HepG2 (cell line): Measurements from ENCODE around the gene AHCYL1. TPM values are rescaled to one million over a fixed set of nuclear protein-coding genes. Genes with fewer than 3 reads are reported as not detected.

Experiments
- AHR ChIP-seq: IDR thresholded peaks from 2 replicates; pipeline ENCODE4 v1.6.1; 2018; ENCODE audit warnings: missing genetic modification reagents, missing compliant biosample characterization
- ASH2L ChIP-seq: fragments of 300-600, 200-600 bp; sonication (generic); IDR thresholded peaks from 2 replicates; pipeline ENCODE4 v1.7.0; 2017; ENCODE audit warnings: low read depth, mild to moderate bottlenecking, moderate library complexity, mixed read lengths, low read length; ENCODE audit not compliant: insufficient read length
- HDAC2 ChIP-seq: sonication (generic); formaldehyde crosslinking; IDR thresholded peaks from 2 replicates; pipeline ENCODE4 v1.4.0; 2020; ENCODE audit warnings: missing genetic modification reagents
- HES4 ChIP-seq: sonication (generic); formaldehyde crosslinking; IDR thresholded peaks from 2 replicates; pipeline ENCODE4 v1.9.0; 2021; ENCODE audit warnings: mild to moderate bottlenecking, missing genetic modification reagents, borderline replicate concordance
- POGZ ChIP-seq: sonication (generic); formaldehyde crosslinking; IDR thresholded peaks from 2 replicates; pipeline ENCODE4 v1.4.0; 2020; ENCODE audit warnings: mild to moderate bottlenecking, missing genetic modification reagents
- RBFOX2 ChIP-seq: fragments of 200-400 bp; formaldehyde crosslinking; IDR thresholded peaks from 2 replicates; pipeline ENCODE4 v1.6.1; 2017; ENCODE audit warnings: low read depth, mild to moderate bottlenecking, low read length
- SATB2 ChIP-seq: sonication (generic); formaldehyde crosslinking; IDR thresholded peaks from 2 replicates; pipeline ENCODE4 v1.5.0; 2020; ENCODE audit warnings: missing genetic modification reagents
- SMC3 ChIP-seq: IDR thresholded peaks from 2 replicates; pipeline ENCODE4 v1.6.1; 2011; ENCODE audit warnings: low read length, improper control_type of control experiment
- THAP11 ChIP-seq: IDR thresholded peaks from 2 replicates; pipeline ENCODE4 v1.6.1; 2016; ENCODE audit warnings: missing biosample characterization, missing genetic modification reagents
- ZBTB20 ChIP-seq: sonication (generic); formaldehyde crosslinking; IDR thresholded peaks from 2 replicates; pipeline ENCODE4 v1.8.1; 2023; ENCODE audit warnings: missing genetic modification reagents, low read depth, mild to moderate bottlenecking, borderline replicate concordance
- ZNF264 ChIP-seq: sonication (generic); formaldehyde crosslinking; IDR thresholded peaks from 2 replicates; pipeline ENCODE4 v1.4.0; 2020; ENCODE audit warnings: missing genetic modification reagents
- ZNF326 ChIP-seq: sonication (generic); formaldehyde crosslinking; IDR thresholded peaks from 2 replicates; pipeline ENCODE4 v1.4.0; 2020; ENCODE audit warnings: missing genetic modification reagents, borderline replicate concordance
- ZNF367 ChIP-seq: sonication (generic); formaldehyde crosslinking; IDR thresholded peaks from 2 replicates; pipeline ENCODE4 v1.4.0; 2020; ENCODE audit warnings: missing genetic modification reagents, borderline replicate concordance
- ZNF430 ChIP-seq: sonication (generic); formaldehyde crosslinking; IDR thresholded peaks from 2 replicates; pipeline ENCODE4 v1.9.0; 2021; ENCODE audit warnings: mild to moderate bottlenecking, missing genetic modification reagents
- ZNF468 ChIP-seq: sonication (generic); formaldehyde crosslinking; IDR thresholded peaks from 2 replicates; pipeline ENCODE4 v1.8.0; 2022; ENCODE audit warnings: mild to moderate bottlenecking, moderate library complexity, missing genetic modification reagents
- ZNF530 ChIP-seq: sonication (generic); formaldehyde crosslinking; IDR thresholded peaks from 2 replicates; pipeline ENCODE4 v1.5.0; 2020; ENCODE audit warnings: low read depth, mild to moderate bottlenecking, missing genetic modification reagents
- ZNF607 ChIP-seq: sonication (generic); formaldehyde crosslinking; IDR thresholded peaks from 2 replicates; pipeline ENCODE4 v1.5.1; 2020; ENCODE audit warnings: missing genetic modification reagents, mild to moderate bottlenecking, borderline replicate concordance
- ZNF619 ChIP-seq: sonication (generic); formaldehyde crosslinking; IDR thresholded peaks from 2 replicates; pipeline ENCODE4 v1.4.0; 2020; ENCODE audit warnings: mild to moderate bottlenecking, missing genetic modification reagents
- ZNF629 ChIP-seq: sonication (generic); formaldehyde crosslinking; conservative IDR thresholded peaks from 2 replicates; pipeline ENCODE4 v1.5.0; 2020; ENCODE audit warnings: missing genetic modification reagents
- ZSCAN30 ChIP-seq: sonication (generic); formaldehyde crosslinking; IDR thresholded peaks from 2 replicates; pipeline ENCODE4 v1.5.0; 2020; ENCODE audit warnings: mild to moderate bottlenecking, missing genetic modification reagents
- polyA plus RNA-seq, 8 experiments: library from polyadenylated mRNA; depleted of rRNA in 3 of 8; stranded (reverse) in 7 of 8; unstranded in 1 of 8; fragments of >200 nt; fragmentation: Illumina TruSeq in 4 of 8; extraction: Trizol in 4 of 8; gene quantifications; 2 replicates each; pipeline versions ENCODE4 v1.2.1 to v1.2.3, GENCODE V29; 2011 to 2016; ENCODE audit warnings: low read depth in 4 of 8, missing spikeins in 1 of 8, mixed read lengths in 1 of 8; ENCODE audit not compliant: insufficient read depth in 1 of 8
- total RNA-seq, 5 experiments: library from RNA; depleted of rRNA; stranded (reverse); fragments of >200 nt; fragmentation: Illumina TruSeq; extraction: Trizol; gene quantifications; 2 replicates each; pipeline ENCODE4 v1.2.3, GENCODE V29; 2016; ENCODE audit warnings: low read depth in 1 of 5
- TF ChIP-seq, protein P1 (sequence below): sonication (generic); formaldehyde crosslinking; conservative IDR thresholded peaks from 2 replicates; pipeline ENCODE4 v1.8.0; 2022; ENCODE audit warnings: low read depth, missing genetic modification reagents
- TF ChIP-seq, protein P2 (sequence below): IDR thresholded peaks from 2 replicates; pipeline ENCODE4 v1.6.1; 2016; ENCODE audit warnings: low read depth, borderline replicate concordance
- TF ChIP-seq, protein P3 (sequence below): fragments of 450-650 bp; IDR thresholded peaks from 2 replicates; pipeline ENCODE4 v1.6.1; 2017; ENCODE audit warnings: mild to moderate bottlenecking
- TF ChIP-seq, protein P4 (sequence below), 2 experiments: sonication (generic) in 1 of 2; formaldehyde crosslinking in 1 of 2; IDR thresholded peaks; 2 replicates each; pipeline versions ENCODE4 v1.5.1 to v1.6.1; 2011 to 2020; ENCODE audit warnings: borderline replicate concordance in 1 of 2, low read depth in 1 of 2, low read length in 1 of 2, mild to moderate bottlenecking in 1 of 2, missing genetic modification reagents in 1 of 2, moderate library complexity in 1 of 2

Gene AHCYL1
- total and polyA plus RNA-seq, 2 of the 13 experiments (the other 11 are each of a cell fraction or from before 2014, with no cell fraction given) = 40.9 to 76.3 TPM

DNA sequence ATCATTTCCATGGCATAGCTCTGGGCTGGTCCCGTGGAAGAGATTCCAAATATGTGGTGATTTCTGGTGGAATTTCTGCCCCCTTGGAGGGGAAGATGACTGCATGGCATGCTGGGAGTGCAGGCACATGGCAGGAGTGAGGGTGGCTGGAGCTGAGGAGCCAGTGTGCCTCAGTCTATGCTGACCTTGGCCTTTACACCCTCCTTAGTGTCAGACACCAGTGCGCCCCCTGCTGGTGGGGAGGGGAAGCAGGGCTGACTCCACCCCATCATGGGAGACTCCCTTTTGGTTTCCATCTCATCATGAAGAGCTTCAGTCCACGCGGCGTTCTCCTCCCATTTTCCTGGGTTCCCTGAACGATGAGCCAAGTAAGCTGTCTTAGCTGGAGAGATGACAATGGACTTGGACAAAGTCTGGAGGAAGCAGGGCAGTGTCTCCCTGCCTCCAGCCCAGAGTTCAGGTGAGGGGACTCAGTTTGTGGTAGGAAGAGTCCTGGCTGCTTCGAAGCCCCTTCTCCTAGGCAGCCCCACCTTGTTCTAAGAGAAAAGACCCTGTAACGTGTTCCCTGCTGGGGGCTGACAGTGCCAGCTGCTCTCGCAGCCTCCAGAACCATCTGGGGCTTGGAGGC, 75.6 kb downstream of the AHCYL1 start (continued):
- peak; percentile 68 for TF ChIP-seq ZNF629 (CRISPR knock-in tag)
- no peak for TF ChIP-seq ZNF619 (CRISPR knock-in tag)
- TF ChIP-seq ZNF468 (CRISPR knock-in tag) = no peak
- no peak for TF ChIP-seq AHR (CRISPR knock-in tag)
- no peak for TF ChIP-seq ZNF607 (CRISPR knock-in tag)
- TF ChIP-seq SATB2 (CRISPR knock-in tag) = no peak
- TF ChIP-seq ZNF367 (CRISPR knock-in tag) = no peak
- peak; percentile 24; the same call in 1 of the 2 replicates for TF ChIP-seq HDAC2 (CRISPR knock-in tag)
- no peak for TF ChIP-seq ASH2L
- TF ChIP-seq, protein P1, sequence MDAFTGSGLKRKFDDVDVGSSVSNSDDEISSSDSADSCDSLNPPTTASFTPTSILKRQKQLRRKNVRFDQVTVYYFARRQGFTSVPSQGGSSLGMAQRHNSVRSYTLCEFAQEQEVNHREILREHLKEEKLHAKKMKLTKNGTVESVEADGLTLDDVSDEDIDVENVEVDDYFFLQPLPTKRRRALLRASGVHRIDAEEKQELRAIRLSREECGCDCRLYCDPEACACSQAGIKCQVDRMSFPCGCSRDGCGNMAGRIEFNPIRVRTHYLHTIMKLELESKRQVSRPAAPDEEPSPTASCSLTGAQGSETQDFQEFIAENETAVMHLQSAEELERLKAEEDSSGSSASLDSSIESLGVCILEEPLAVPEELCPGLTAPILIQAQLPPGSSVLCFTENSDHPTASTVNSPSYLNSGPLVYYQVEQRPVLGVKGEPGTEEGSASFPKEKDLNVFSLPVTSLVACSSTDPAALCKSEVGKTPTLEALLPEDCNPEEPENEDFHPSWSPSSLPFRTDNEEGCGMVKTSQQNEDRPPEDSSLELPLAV = no peak
- TF ChIP-seq, protein P2, sequence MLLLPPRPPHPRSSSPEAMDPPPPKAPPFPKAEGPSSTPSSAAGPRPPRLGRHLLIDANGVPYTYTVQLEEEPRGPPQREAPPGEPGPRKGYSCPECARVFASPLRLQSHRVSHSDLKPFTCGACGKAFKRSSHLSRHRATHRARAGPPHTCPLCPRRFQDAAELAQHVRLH (CRISPR knock-in tag) = no peak
- TF ChIP-seq ZNF264 = no peak
- TF ChIP-seq ZBTB20 (CRISPR knock-in tag) = no peak
- TF ChIP-seq, protein P3, sequence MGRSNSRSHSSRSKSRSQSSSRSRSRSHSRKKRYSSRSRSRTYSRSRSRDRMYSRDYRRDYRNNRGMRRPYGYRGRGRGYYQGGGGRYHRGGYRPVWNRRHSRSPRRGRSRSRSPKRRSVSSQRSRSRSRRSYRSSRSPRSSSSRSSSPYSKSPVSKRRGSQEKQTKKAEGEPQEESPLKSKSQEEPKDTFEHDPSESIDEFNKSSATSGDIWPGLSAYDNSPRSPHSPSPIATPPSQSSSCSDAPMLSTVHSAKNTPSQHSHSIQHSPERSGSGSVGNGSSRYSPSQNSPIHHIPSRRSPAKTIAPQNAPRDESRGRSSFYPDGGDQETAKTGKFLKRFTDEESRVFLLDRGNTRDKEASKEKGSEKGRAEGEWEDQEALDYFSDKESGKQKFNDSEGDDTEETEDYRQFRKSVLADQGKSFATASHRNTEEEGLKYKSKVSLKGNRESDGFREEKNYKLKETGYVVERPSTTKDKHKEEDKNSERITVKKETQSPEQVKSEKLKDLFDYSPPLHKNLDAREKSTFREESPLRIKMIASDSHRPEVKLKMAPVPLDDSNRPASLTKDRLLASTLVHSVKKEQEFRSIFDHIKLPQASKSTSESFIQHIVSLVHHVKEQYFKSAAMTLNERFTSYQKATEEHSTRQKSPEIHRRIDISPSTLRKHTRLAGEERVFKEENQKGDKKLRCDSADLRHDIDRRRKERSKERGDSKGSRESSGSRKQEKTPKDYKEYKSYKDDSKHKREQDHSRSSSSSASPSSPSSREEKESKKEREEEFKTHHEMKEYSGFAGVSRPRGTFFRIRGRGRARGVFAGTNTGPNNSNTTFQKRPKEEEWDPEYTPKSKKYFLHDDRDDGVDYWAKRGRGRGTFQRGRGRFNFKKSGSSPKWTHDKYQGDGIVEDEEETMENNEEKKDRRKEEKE = no peak
- TF ChIP-seq, protein P4, sequence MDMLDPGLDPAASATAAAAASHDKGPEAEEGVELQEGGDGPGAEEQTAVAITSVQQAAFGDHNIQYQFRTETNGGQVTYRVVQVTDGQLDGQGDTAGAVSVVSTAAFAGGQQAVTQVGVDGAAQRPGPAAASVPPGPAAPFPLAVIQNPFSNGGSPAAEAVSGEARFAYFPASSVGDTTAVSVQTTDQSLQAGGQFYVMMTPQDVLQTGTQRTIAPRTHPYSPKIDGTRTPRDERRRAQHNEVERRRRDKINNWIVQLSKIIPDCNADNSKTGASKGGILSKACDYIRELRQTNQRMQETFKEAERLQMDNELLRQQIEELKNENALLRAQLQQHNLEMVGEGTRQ (IDR thresholded peaks at IDR 0.05; ENCODE audit: low read depth, low read length) = no peak
- TF ChIP-seq, protein P4 (CRISPR knock-in tag; IDR thresholded peaks at IDR 0.05; ENCODE audit: borderline replicate concordance) = no peak
- TF ChIP-seq ZNF430 (CRISPR knock-in tag) = no peak
- TF ChIP-seq SMC3 = peak; percentile 34; the same call in 1 of the 2 replicates
- TF ChIP-seq THAP11 (CRISPR knock-in tag) = 0 out of 2 replicates have a peak, but pooled peaks have one; percentile 15
- no peak for TF ChIP-seq ZSCAN30
- no peak for TF ChIP-seq ZNF530 (CRISPR knock-in tag)
- TF ChIP-seq RBFOX2 = no peak
- no peak for TF ChIP-seq ZNF326 (CRISPR knock-in tag)
- no peak for TF ChIP-seq HES4 (CRISPR knock-in tag)
- TF ChIP-seq POGZ = peak; percentile 34; the same call in 1 of the 2 replicates
